ENCODE measurements around the gene CCT6B.

CCT6B gene

DNA sequence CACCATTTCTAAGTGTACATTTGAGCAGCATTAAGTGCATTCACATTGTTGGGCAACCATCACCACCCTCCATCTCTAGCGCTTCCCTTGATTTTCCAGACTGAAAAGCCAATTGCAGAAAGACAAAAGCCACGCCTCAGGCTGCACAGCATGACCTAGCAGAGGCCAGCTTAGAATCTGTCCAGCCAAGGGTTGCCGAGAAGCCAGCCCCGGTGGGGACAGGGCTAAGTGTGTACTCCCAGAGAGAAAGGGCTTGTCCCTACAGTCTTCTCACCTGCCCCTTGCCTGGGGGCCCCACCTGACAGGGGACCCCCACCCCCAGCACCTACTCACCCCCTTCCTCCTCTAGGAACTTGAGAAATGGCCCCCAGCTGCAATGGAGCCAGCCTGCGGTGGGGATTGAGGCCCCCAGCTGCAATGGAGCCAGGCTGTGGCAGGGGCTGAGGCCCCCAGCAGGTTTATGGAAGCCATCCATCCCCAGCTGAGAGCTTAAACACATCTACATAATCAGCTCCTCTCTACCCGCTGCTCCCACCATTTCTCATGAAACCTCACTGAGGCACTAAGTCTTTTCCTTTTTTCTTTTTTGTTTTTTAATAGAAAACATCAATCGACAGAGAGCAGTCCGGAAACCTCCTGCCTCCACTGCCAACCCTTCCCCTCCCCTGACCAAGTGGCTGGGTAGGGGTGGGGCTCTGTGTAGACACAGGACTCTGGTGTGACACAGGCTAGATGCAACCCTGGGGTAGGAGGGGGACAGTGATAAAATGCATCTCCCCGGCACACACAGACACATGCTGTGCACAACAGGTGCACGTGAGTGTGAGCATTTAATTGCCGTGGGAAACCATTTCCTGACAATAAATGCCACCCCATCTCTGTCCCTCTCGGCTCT is 77.9 kb downstream of the CCT6B start:
- no peak for DNase-seq

DNA sequence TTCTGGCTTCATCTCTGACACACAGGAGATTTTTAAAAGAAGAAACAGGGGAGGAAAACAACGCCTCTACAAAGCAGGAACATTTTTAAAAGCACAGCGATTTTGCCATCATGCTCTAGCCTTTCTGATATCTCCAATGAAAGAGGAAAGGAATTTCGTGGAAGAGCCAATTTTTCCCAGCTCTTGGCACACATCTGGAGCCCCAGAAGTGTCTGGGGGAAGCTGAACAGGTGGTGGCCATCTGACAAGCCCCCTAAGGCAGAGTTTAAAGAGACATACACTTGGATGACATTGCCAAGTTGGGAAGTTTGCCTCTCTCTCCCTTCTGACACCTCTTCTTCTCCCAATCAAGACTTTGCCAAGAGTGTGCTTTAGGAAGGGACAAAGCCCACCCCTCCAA is 82.1 kb downstream of the CCT6B start:
- no peak for DNase-seq
